ENCODE data around the gene LKAAEAR1. TPM values are rescaled to one million over a fixed set of nuclear protein-coding genes. Genes with fewer than 3 reads are reported as not detected.

LKAAEAR1 gene
- total and polyA plus RNA-seq, 2 experiments from 2014 or later, result 1.2 TPM; not detected in 1

DNA sequence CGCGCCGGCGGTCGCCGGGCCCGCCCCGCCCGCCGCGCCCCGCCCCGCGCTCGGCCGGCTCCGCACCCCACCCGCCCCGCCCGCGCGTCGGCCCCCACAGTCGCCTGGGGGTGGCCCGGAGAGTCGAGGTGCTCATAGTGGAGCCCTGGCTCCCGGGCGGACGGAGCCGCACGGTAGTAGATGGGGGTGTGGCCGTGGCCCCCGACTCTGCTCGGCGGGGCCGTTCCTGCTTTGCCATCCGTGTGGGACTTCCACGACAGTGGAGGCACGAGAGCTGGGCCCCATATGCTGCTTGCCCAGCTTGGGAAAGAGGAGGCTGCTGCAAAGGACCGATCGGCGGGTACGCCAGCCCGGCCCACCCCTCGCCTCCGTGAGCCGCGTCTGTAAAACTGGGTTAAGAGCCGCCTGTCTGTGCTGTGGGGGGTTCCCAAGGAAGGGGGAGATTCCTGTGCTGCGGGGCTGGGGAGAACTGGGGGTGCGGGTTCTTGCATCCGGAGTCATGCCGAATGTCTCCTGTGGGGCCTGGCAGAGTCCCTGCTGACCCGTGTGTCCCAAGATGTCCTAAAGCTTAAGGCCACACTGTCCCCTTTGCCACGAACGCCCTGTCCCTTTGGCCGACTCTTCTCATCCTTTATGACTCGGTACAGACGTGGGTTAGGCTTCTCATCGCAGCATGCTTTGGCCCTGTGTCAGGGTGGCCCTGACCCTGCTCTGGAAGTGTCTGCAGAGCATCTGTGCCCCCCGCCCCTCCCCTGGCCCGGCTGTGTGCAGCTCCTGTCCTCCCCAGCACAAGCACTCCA lies 4.0 kb downstream of the LKAAEAR1 start, which contains the start of gene OPRL1:
OPRL1 (plus strand) TSS at position 70 of the 800 bp plus-strand sequence. CDS start 12,639 bp downstream, outside the sequence.
- no peaks in the 10 kb centered on the region for H3K36me3 ChIP-seq (replicated peaks; ENCODE audit: insufficient read depth, low read depth)
- peak within 1 kb of the TSS; percentile 98 for H3K4me2 ChIP-seq
- no peaks in the 10 kb centered on the region for H3K9me2 ChIP-seq (replicated peaks; ENCODE audit: insufficient read depth)
- H3K4me3 ChIP-seq, result peak within 1 kb of the TSS; percentile 85
- H3K27me3 ChIP-seq, result peaks cover 26% of the 10 kb centered on the region
- H3K79me2 ChIP-seq, result no peaks in the 10 kb centered on the region
- TF ChIP-seq, protein P1, sequence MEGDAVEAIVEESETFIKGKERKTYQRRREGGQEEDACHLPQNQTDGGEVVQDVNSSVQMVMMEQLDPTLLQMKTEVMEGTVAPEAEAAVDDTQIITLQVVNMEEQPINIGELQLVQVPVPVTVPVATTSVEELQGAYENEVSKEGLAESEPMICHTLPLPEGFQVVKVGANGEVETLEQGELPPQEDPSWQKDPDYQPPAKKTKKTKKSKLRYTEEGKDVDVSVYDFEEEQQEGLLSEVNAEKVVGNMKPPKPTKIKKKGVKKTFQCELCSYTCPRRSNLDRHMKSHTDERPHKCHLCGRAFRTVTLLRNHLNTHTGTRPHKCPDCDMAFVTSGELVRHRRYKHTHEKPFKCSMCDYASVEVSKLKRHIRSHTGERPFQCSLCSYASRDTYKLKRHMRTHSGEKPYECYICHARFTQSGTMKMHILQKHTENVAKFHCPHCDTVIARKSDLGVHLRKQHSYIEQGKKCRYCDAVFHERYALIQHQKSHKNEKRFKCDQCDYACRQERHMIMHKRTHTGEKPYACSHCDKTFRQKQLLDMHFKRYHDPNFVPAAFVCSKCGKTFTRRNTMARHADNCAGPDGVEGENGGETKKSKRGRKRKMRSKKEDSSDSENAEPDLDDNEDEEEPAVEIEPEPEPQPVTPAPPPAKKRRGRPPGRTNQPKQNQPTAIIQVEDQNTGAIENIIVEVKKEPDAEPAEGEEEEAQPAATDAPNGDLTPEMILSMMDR (IDR thresholded peaks at IDR 0.05; ENCODE audit: poor library complexity), result no peak
- no peak for TF ChIP-seq EZH2 (IDR thresholded peaks at IDR 0.05; ENCODE audit: borderline replicate concordance)
- no peak for TF ChIP-seq EZH2phosphoT487 (IDR thresholded peaks at IDR 0.05; ENCODE audit: low read depth, severe bottlenecking, unreplicated experiment)
- WGBS (ENCODE audit: low lambda C conversion rate, missing lambda C conversion rate), result 17% methylated on average over 36 of the region's 62 CpGs
- H3K9me3 ChIP-seq (ENCODE audit: low read depth), result no peaks in the 10 kb centered on the region
- H2AFZ ChIP-seq, result peak within 1 kb of the TSS; percentile 83
- H3K27ac ChIP-seq, result peak within 1 kb of the TSS; percentile 45
- H3K4me1 ChIP-seq (ENCODE audit: insufficient read depth), result peaks cover 19% of the 10 kb centered on the region
- no peak for DNase-seq (ENCODE audit: low spot score)
- no peaks in the 10 kb centered on the region for H4K20me1 ChIP-seq (ENCODE audit: insufficient read depth, poor library complexity, severe bottlenecking)

DNA sequence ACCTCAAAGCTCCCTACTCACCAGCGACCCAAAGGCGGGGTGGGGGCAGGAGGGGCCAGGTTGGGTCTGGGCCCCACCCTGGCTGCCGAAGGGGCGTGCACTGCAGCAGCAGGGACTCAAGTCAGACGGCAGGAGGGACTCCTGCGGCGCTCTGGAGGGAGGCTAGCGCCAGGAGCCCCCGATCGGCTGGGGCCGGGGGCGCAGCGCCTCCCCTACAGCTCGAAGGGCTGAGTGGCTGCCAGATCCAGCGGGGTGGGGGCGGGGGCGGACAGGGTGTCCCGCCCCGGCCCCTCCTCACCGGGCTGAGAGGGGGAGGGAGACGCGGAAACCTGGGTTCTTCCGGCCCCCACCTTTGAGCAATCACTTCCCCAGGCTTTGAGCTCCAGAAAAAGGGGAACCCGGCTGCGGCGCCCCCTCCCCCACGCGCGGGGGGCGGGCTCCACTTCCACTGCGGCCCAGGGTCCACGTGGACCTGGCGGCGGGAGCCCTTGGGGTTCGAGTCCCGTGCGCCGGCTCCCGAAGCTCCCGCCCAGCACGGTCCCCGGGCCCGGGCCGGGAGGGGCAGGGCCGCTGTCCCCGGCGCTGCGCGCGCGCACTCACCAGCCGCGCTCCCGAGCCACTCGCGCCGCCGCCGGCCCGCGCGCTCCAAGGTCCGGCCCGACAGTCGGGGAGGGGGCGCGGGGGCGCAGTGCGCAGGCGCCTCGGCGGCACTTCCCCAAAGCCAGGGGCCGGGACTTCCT lies 4.8 kb downstream of the LKAAEAR1 start, which contains the start of gene RGS19:
RGS19 (minus strand) TSS at position 246 of the 740 bp plus-strand sequence. CDS start 2,632 bp downstream, outside the sequence.
- peaks cover 19% of the 10 kb centered on the region for H3K27me3 ChIP-seq
- H3K36me3 ChIP-seq (replicated peaks; ENCODE audit: insufficient read depth, low read depth), result no peaks in the 10 kb centered on the region
- peaks cover 15% of the 10 kb centered on the region for H3K4me1 ChIP-seq (ENCODE audit: insufficient read depth)
- no peaks in the 10 kb centered on the region for H3K9me3 ChIP-seq (ENCODE audit: low read depth)
- peak within 1 kb of the TSS; percentile 83 for H2AFZ ChIP-seq
- peak; percentile 89 for DNase-seq (ENCODE audit: low spot score)
- H3K4me2 ChIP-seq, result peak within 1 kb of the TSS; percentile 98
- peak within 1 kb of the TSS; percentile 45 for H3K27ac ChIP-seq
- no peaks in the 10 kb centered on the region for H3K79me2 ChIP-seq
- 1% methylated on average over 15 of the region's 73 CpGs for WGBS (ENCODE audit: low lambda C conversion rate, missing lambda C conversion rate)
- peak within 1 kb of the TSS; percentile 85 for H3K4me3 ChIP-seq
- TF ChIP-seq EZH2phosphoT487 (IDR thresholded peaks at IDR 0.05; ENCODE audit: low read depth, severe bottlenecking, unreplicated experiment), result no peak
- TF ChIP-seq, protein P1 (IDR thresholded peaks at IDR 0.05; ENCODE audit: poor library complexity), result no peak
- no peak for TF ChIP-seq EZH2 (IDR thresholded peaks at IDR 0.05; ENCODE audit: borderline replicate concordance)
- no peaks in the 10 kb centered on the region for H3K9me2 ChIP-seq (replicated peaks; ENCODE audit: insufficient read depth)
- no peaks in the 10 kb centered on the region for H4K20me1 ChIP-seq (ENCODE audit: insufficient read depth, poor library complexity, severe bottlenecking)

DNA sequence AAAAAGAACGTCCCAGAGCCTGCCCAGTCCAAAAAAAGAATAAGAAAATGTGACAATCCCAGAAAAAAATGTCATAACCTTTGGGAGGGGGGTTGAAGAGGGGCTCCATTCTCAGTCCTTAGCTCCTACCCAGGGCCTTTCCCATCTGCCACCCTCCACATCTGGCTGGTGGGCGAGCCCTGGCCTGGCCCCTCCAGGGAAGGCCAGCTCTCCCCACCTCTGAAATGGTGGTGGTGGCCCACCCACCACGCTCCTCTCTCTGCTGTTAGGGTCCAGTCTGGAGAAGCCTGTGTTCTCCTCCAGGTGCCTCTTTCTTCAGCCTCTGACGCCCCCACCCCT lies 5.3 kb downstream of the LKAAEAR1 start:
- Histone ChIP-seq H3K36me3 (replicated peaks; ENCODE audit: insufficient read depth, low read depth) (no peaks in the 10 kb centered on the region), H2AFZ (peak overlapping the region; percentile 83), H3K27ac (no peak overlapping the region), H3K9me2 (replicated peaks; ENCODE audit: insufficient read depth) (no peaks in the 10 kb centered on the region), H3K27me3 (peaks cover 13% of the 10 kb centered on the region), H3K4me3 (peak overlapping the region; percentile 85), H3K79me2 (no peaks in the 10 kb centered on the region), H3K4me2 (peak overlapping the region; percentile 98), H3K9me3 (ENCODE audit: low read depth) (no peaks in the 10 kb centered on the region), H3K4me1 (ENCODE audit: insufficient read depth) (peaks cover 10% of the 10 kb centered on the region), H4K20me1 (ENCODE audit: insufficient read depth, poor library complexity, severe bottlenecking) (no peaks in the 10 kb centered on the region)
- DNase-seq (ENCODE audit: low spot score), result no peak
- TF ChIP-seq EZH2 (IDR thresholded peaks at IDR 0.05; ENCODE audit: borderline replicate concordance), result no peak
- TF ChIP-seq, protein P1 (IDR thresholded peaks at IDR 0.05; ENCODE audit: poor library complexity), result no peak
- no peak for TF ChIP-seq EZH2phosphoT487 (IDR thresholded peaks at IDR 0.05; ENCODE audit: low read depth, severe bottlenecking, unreplicated experiment)
- 44% methylated on average over 4 of the region's 4 CpGs for WGBS (ENCODE audit: low lambda C conversion rate, missing lambda C conversion rate)

Data from hepatocyte (in vitro differentiated cells).